Measurements from ENCODE around the gene CPLX3. TPM values are rescaled to one million over a fixed set of nuclear protein-coding genes. Genes with fewer than 3 reads are reported as not detected.

The CPLX3 gene
- total and polyA plus RNA-seq, 12 donors, result 0.11 to 24.1 (median 0.94) TPM; not detected in 2

GRCh38 chr15:74850393-74850792 lies 24.0 kb downstream of the CPLX3 start:
- Histone ChIP-seq H3K36me3 (replicated peaks in 1 of 2) (peaks cover 0 to 83% of the 10 kb centered on the region in 2 donors), H3K9me3 (replicated peaks in 1 of 3) (no peaks in the 10 kb centered on the region), H3K27ac (no peak overlapping the region), H3K4me3 (no peak overlapping the region), H3K27me3 (no peaks in the 10 kb centered on the region), H3K4me1 (replicated peaks in 1 of 2) (peaks cover 4 to 7% of the 10 kb centered on the region in 2 donors)
- no peak for DNase-seq
- TF ChIP-seq POLR2A (IDR thresholded peaks at IDR 0.05), result no peak
- TF ChIP-seq, protein P1, sequence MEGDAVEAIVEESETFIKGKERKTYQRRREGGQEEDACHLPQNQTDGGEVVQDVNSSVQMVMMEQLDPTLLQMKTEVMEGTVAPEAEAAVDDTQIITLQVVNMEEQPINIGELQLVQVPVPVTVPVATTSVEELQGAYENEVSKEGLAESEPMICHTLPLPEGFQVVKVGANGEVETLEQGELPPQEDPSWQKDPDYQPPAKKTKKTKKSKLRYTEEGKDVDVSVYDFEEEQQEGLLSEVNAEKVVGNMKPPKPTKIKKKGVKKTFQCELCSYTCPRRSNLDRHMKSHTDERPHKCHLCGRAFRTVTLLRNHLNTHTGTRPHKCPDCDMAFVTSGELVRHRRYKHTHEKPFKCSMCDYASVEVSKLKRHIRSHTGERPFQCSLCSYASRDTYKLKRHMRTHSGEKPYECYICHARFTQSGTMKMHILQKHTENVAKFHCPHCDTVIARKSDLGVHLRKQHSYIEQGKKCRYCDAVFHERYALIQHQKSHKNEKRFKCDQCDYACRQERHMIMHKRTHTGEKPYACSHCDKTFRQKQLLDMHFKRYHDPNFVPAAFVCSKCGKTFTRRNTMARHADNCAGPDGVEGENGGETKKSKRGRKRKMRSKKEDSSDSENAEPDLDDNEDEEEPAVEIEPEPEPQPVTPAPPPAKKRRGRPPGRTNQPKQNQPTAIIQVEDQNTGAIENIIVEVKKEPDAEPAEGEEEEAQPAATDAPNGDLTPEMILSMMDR (IDR thresholded peaks at IDR 0.05), result no peak
- 84 to 100% (median 99%) methylated on average over 4 of the region's 4 CpGs for WGBS, 4 donors
- intact Hi-C loops (cut with DNase I), result no loop called here

DNA sequence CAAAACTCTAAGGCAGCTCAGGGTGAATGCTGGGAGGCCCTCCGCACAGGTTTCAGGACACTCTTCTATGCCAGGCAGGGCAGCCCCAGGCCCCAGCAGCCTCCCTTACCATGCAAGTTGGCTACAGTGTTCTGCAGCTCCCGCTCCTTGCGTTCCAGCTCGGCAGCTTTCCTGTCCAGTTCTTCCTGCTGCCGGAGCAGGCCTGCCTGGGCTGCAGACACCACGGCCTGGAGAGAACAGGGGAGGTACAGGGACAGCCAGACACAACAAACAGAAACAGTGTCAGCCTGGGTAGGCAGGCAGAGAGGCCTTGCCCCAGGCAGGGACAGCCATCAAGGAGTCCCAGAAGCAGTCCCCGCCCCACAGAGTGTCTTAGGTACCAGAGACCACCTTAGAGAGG lies 25.5 kb downstream of the CPLX3 start:
- intact Hi-C loops (cut with DNase I), result no loop called here
- no peak for DNase-seq
- Histone ChIP-seq H3K4me3 (no peak overlapping the region), H3K27me3 (no peaks in the 10 kb centered on the region), H3K27ac (no peak overlapping the region), H3K36me3 (replicated peaks in 1 of 2) (peaks cover 0 to 75% of the 10 kb centered on the region in 2 donors), H3K9me3 (replicated peaks in 1 of 3) (no peaks in the 10 kb centered on the region), H3K4me1 (replicated peaks in 1 of 2) (peaks cover 9% of the 10 kb centered on the region in 2 donors)
- TF ChIP-seq, protein P1 (IDR thresholded peaks at IDR 0.05), result no peak
- TF ChIP-seq POLR2A (IDR thresholded peaks at IDR 0.05), result no peak
- 92 to 97% (median 93%) methylated on average over 5 to 7 of the region's 7 CpGs for WGBS, 4 donors

- intact Hi-C loops (cut with DNase I), result no loop called here
- H3K4me3 ChIP-seq, result no peak overlapping the region
- DNase-seq, result no peak
- peaks cover 0 to 50% of the 10 kb centered on the region in 2 donors for H3K36me3 ChIP-seq (replicated peaks in 1 of 2)
- H3K27ac ChIP-seq, result no peak overlapping the region
- no peaks in the 10 kb centered on the region for H3K27me3 ChIP-seq
- TF ChIP-seq, protein P1 (IDR thresholded peaks at IDR 0.05), result no peak
- no peak for TF ChIP-seq POLR2A (IDR thresholded peaks at IDR 0.05)
- 94 to 96% (median 95%) methylated on average over 8 to 13 of the region's 13 CpGs for WGBS, 4 donors
- no peaks in the 10 kb centered on the region for H3K9me3 ChIP-seq (replicated peaks in 1 of 3)
- H3K4me1 ChIP-seq (replicated peaks in 1 of 2), result peaks cover 10 to 20% of the 10 kb centered on the region in 2 donors
Measured at GRCh38 chr15:74854453-74855022, 28.1 kb downstream of the CPLX3 start.

GRCh38 chr15:74855857-74856256 lies 29.4 kb downstream of the CPLX3 start:
- no peaks in the 10 kb centered on the region for H3K27me3 ChIP-seq
- TF ChIP-seq, protein P1 (IDR thresholded peaks at IDR 0.05), result no peak
- no peak for TF ChIP-seq POLR2A (IDR thresholded peaks at IDR 0.05)
- peaks cover 10 to 26% of the 10 kb centered on the region in 2 donors for H3K4me1 ChIP-seq (replicated peaks in 1 of 2)
- H3K4me3 ChIP-seq, result no peak overlapping the region
- peaks cover 0 to 36% of the 10 kb centered on the region in 2 donors for H3K36me3 ChIP-seq (replicated peaks in 1 of 2)
- intact Hi-C loops (cut with DNase I), result no loop called here
- H3K27ac ChIP-seq, result no peak overlapping the region
- 86 to 96% (median 89%) methylated on average over 2 of the region's 2 CpGs for WGBS, 4 donors
- DNase-seq, result no peak
- no peaks in the 10 kb centered on the region for H3K9me3 ChIP-seq (replicated peaks in 1 of 3)
